Measurements from ENCODE around the gene AMDHD2.
"Not testable (repeated sequence)": the region's sequence is repeated elsewhere in the genome, so short reads cannot be mapped to it uniquely, and the experiment has no call there.

DNA sequence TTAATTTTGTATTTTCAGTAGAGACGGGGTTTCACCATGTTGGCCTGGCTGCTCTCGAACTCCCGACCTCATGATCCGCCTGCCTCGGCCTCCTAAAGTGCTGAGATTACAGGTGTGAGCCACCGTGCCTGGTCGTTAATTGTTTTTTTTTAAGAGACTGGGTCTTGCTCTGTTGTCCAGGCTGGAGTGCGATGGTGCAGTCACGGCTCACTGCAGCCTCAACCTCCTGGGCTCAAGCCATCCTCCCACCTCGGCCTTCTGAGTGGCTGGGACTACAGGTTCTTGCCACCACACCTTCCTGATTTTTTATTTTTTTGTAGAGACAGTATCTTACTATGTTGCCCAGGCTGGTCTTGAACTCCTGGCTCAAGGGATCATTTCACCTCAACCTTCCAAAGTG, 40.2 kb upstream of the AMDHD2 start:
- not testable (repeated sequence) for TF ChIP-seq POLR2A (IDR thresholded peaks at IDR 0.05)
- TF ChIP-seq, protein P1, sequence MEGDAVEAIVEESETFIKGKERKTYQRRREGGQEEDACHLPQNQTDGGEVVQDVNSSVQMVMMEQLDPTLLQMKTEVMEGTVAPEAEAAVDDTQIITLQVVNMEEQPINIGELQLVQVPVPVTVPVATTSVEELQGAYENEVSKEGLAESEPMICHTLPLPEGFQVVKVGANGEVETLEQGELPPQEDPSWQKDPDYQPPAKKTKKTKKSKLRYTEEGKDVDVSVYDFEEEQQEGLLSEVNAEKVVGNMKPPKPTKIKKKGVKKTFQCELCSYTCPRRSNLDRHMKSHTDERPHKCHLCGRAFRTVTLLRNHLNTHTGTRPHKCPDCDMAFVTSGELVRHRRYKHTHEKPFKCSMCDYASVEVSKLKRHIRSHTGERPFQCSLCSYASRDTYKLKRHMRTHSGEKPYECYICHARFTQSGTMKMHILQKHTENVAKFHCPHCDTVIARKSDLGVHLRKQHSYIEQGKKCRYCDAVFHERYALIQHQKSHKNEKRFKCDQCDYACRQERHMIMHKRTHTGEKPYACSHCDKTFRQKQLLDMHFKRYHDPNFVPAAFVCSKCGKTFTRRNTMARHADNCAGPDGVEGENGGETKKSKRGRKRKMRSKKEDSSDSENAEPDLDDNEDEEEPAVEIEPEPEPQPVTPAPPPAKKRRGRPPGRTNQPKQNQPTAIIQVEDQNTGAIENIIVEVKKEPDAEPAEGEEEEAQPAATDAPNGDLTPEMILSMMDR (IDR thresholded peaks at IDR 0.05 in 4 of 5, conservative IDR thresholded peaks at IDR 0.05 in 1 of 5) = not testable (repeated sequence)
